Umbilical cord (tissue), 2 donors: ENCODE results near the gene ATG10. TPM values are rescaled to one million over a fixed set of nuclear protein-coding genes. Genes with fewer than 3 reads are reported as not detected.
"Not testable (repeated sequence)": the region's sequence is repeated elsewhere in the genome, so short reads cannot be mapped to it uniquely, and the experiment has no call there.

Experiments
- DNase-seq: peaks from one replicate; pipeline ENCODE4 v3.0.0-alpha.2; 2015; ENCODE audit warnings: low spot score
- total RNA-seq: library from RNA; depleted of rRNA; stranded (reverse); fragments of >200 nt; gene quantifications from one replicate; pipeline ENCODE4 v1.2.3, GENCODE V29; 2014; ENCODE audit warnings: low replicate concordance; ENCODE audit not compliant: insufficient read depth

The ATG10 gene
- total RNA-seq, 1 donor from 2014 or later, result 11.3 TPM

- no peak for DNase-seq
Measured at GRCh38 chr5:82129723-82130285, 158.0 kb downstream of the ATG10 start.

GRCh38 chr5:82130602-82131001, 158.8 kb downstream of the ATG10 start:
- DNase-seq, result no peak

GRCh38 chr5:82137205-82137604, 165.4 kb downstream of the ATG10 start:
- DNase-seq, result no peak

GRCh38 chr5:82139837-82140236, 168.0 kb downstream of the ATG10 start:
- not testable (repeated sequence) for DNase-seq

- no peak for DNase-seq
Measured at GRCh38 chr5:82142217-82142841, 170.5 kb downstream of the ATG10 start.

GRCh38 chr5:82142928-82143577, 171.2 kb downstream of the ATG10 start:
- no peak for DNase-seq

GRCh38 chr5:82147860-82148573, 176.2 kb downstream of the ATG10 start:
- no peak for DNase-seq

- no peak for DNase-seq
Measured at GRCh38 chr5:82149434-82149833, 177.6 kb downstream of the ATG10 start.

GRCh38 chr5:82150559-82150958, 178.7 kb downstream of the ATG10 start:
- DNase-seq, result no peak

GRCh38 chr5:82151204-82151603, 179.4 kb downstream of the ATG10 start:
- no peak for DNase-seq

- no peak for DNase-seq
Measured at GRCh38 chr5:82151662-82152061, 179.8 kb downstream of the ATG10 start.

GRCh38 chr5:82152978-82153481, 181.2 kb downstream of the ATG10 start:
- no peak for DNase-seq

- DNase-seq, result peak; percentile 61
Measured at GRCh38 chr5:82154776-82155175, 183.0 kb downstream of the ATG10 start.

- no peak for DNase-seq
Measured at GRCh38 chr5:82155305-82155704, 183.5 kb downstream of the ATG10 start.

GRCh38 chr5:82156874-82157273, 185.1 kb downstream of the ATG10 start:
- DNase-seq, result no peak

- DNase-seq, result no peak
Measured at GRCh38 chr5:82158755-82159413, 187.1 kb downstream of the ATG10 start.

GRCh38 chr5:82160948-82161347, 189.1 kb downstream of the ATG10 start:
- DNase-seq, result no peak

- DNase-seq, result no peak
Measured at GRCh38 chr5:82162573-82162972, 190.8 kb downstream of the ATG10 start.

- DNase-seq, result no peak
Measured at GRCh38 chr5:82163452-82164175, 191.8 kb downstream of the ATG10 start.

GRCh38 chr5:82164176-82164976, 192.6 kb downstream of the ATG10 start:
- peak; percentile 81 for DNase-seq
